GM12878 (cell line): ENCODE results near the gene ACACA. TPM values are rescaled to one million over a fixed set of nuclear protein-coding genes. Genes with fewer than 3 reads are reported as not detected.

Source experiments
- ATAC-seq: fragments of 200-7000 bp; cut with Tn5 transposase; 3 replicates; pipeline ENCODE4 v1.9.1; 2020; ENCODE audit warnings: mild to moderate bottlenecking, moderate library complexity
- BruUV-seq: library from RNA; stranded (reverse); fragments of 400-500 nt; replicated peaks from 2 replicates; lab custom pipeline; 2021; lab: Mats Ljungman, UMichigan
- CTCF ChIA-PET: fragments of 300-600 bp; sonication (Branson Sonifier 250); formaldehyde crosslinking; extraction: SDS; loops from one replicate; lab custom pipeline; 2021; ENCODE audit warnings: inconsistent platforms; lab: Yijun Ruan, JAX
- POLR2A ChIA-PET: fragments of 350-600 bp; formaldehyde crosslinking; extraction: SDS; loops from one replicate; lab custom pipeline; 2021; ENCODE audit warnings: inconsistent platforms; lab: Charles Lee
- RAD21 ChIA-PET: fragments of 300-600 bp; sonication (Branson Sonifier 250); formaldehyde crosslinking; loops from one replicate; lab custom pipeline; 2023; ENCODE audit warnings: antibody characterized with exemption; ENCODE audit not compliant: unreplicated experiment; lab: Charles Lee
- SMC1A ChIA-PET: fragments of 300-600 bp; sonication (Branson Sonifier 250); formaldehyde crosslinking; loops from one replicate; lab custom pipeline; 2023; ENCODE audit not compliant: unreplicated experiment, uncharacterized antibody; lab: Charles Lee
- DNase-seq: peaks from one replicate; pipeline ENCODE4 v3.0.0-alpha.2; 2011; ENCODE audit warnings: low read depth, low spot score
- FAIRE-seq: peaks from 3 replicates; lab custom pipeline; 2011; peaks lifted over from hg19 to GRCh38; lab: Jason Lieb, UNC
- H2AFZ ChIP-seq: 2 replicates; pipeline ENCODE4 v1.6.0; 2011; ENCODE audit warnings: low read depth, low read length, control low read depth; ENCODE audit not compliant: control insufficient read depth
- H3K27ac ChIP-seq: 2 replicates; pipeline ENCODE4 v1.5.1; 2011; ENCODE audit warnings: control low read depth; ENCODE audit not compliant: control insufficient read depth, insufficient read depth
- H3K27me3 ChIP-seq, 2 experiments: replicated peaks in 1 of 2; 2 replicates each; pipeline versions ENCODE4 v1.6.0 to v1.6.1; 2011; ENCODE audit warnings: low read length in 1 of 2; ENCODE audit not compliant: control insufficient read depth in 2 of 2, insufficient read depth in 2 of 2
- H3K36me3 ChIP-seq, 2 experiments: 2 replicates each; pipeline ENCODE4 v1.5.1; 2011; ENCODE audit warnings: low read length in 1 of 2; ENCODE audit not compliant: control insufficient read depth in 2 of 2, insufficient read depth in 2 of 2
- H3K4me1 ChIP-seq: 2 replicates; pipeline ENCODE4 v1.6.1; 2011; ENCODE audit warnings: mild to moderate bottlenecking, low read length, moderate library complexity, mixed read lengths; ENCODE audit not compliant: control insufficient read depth, insufficient read depth
- H3K4me2 ChIP-seq: 2 replicates; pipeline ENCODE4 v1.6.0; 2011; ENCODE audit warnings: control low read depth; ENCODE audit not compliant: control insufficient read depth, insufficient read depth
- H3K4me3 ChIP-seq: fragments of 200-600 bp; sonication (generic); 2 replicates; pipeline ENCODE4 v1.5.1; 2016
- H3K79me2 ChIP-seq: 2 replicates; pipeline ENCODE4 v1.6.0; 2011; ENCODE audit warnings: low read length; ENCODE audit not compliant: control insufficient read depth, insufficient read depth
- H3K9ac ChIP-seq: 2 replicates; pipeline ENCODE4 v1.8.0; 2011; ENCODE audit warnings: low read length, control low read depth, mixed read lengths; ENCODE audit not compliant: control insufficient read depth, insufficient read depth
- H3K9me3 ChIP-seq: replicated peaks from 3 replicates; pipeline ENCODE4 v1.5.1; 2011; ENCODE audit warnings: mild to moderate bottlenecking, low read length; ENCODE audit not compliant: control insufficient read depth, insufficient read depth
- H4K20me1 ChIP-seq: 2 replicates; pipeline ENCODE4 v1.6.0; 2011; ENCODE audit not compliant: control insufficient read depth, insufficient read depth
- ASH2L ChIP-seq: fragments of 300-600, 200-600 bp; sonication (generic); IDR thresholded peaks from 2 replicates; pipeline ENCODE4 v1.6.1; 2017; ENCODE audit warnings: low read depth, mild to moderate bottlenecking, borderline replicate concordance
- BCL11A ChIP-seq: IDR thresholded peaks from 2 replicates; pipeline ENCODE4 v1.6.1; 2011; ENCODE audit warnings: low read depth, low read length
- BMI1 ChIP-seq: fragments of 450-650 bp; IDR thresholded peaks from 2 replicates; pipeline ENCODE4 v1.6.1; 2016; ENCODE audit warnings: mild to moderate bottlenecking, moderate library complexity, borderline replicate concordance
- CEBPZ ChIP-seq: fragments of 150-350 bp; IDR thresholded peaks from 2 replicates; pipeline ENCODE4 v1.6.1; 2016; ENCODE audit warnings: low read depth, low read length
- CREB1 ChIP-seq: IDR thresholded peaks from 2 replicates; pipeline ENCODE4 v1.6.1; 2012; ENCODE audit warnings: low read depth, mild to moderate bottlenecking, inconsistent platforms
- HCFC1 ChIP-seq: fragments of 150-350 bp; IDR thresholded peaks from 2 replicates; pipeline ENCODE4 v1.6.1; 2014; ENCODE audit warnings: low read length
- IKZF2 ChIP-seq, 2 experiments: fragments of 450-650 bp; IDR thresholded peaks; 2 replicates each; pipeline ENCODE4 v1.6.1; 2017; ENCODE audit warnings: mild to moderate bottlenecking in 2 of 2, moderate library complexity in 2 of 2
- JUNB ChIP-seq: IDR thresholded peaks from 2 replicates; pipeline ENCODE4 v1.6.1; 2016; ENCODE audit warnings: antibody characterized with exemption, mild to moderate bottlenecking
- LARP7 ChIP-seq: fragments of 450-650 bp; IDR thresholded peaks from 2 replicates; pipeline ENCODE4 v1.6.1; 2017; ENCODE audit warnings: mild to moderate bottlenecking
- MEF2B ChIP-seq: fragments of 450-650 bp; IDR thresholded peaks from 2 replicates; pipeline ENCODE4 v1.6.1; 2018; ENCODE audit warnings: mild to moderate bottlenecking, moderate library complexity; ENCODE audit not compliant: partially characterized antibody, poor library complexity, severe bottlenecking
- MYC ChIP-seq: IDR thresholded peaks from 2 replicates; pipeline ENCODE4 v1.6.1; 2011; ENCODE audit warnings: mild to moderate bottlenecking, low read length, moderate library complexity, inconsistent platforms; ENCODE audit not compliant: insufficient read depth, insufficient replicate concordance, insufficient read length, severe bottlenecking
- POLR2A ChIP-seq: IDR thresholded peaks from 2 replicates; pipeline ENCODE4 v1.6.1; 2011; ENCODE audit warnings: low read depth, mild to moderate bottlenecking, low read length
- SMAD5 ChIP-seq: IDR thresholded peaks from 2 replicates; pipeline ENCODE4 v1.6.1; 2016; ENCODE audit warnings: antibody characterized with exemption, low read depth
- SRF ChIP-seq, 2 experiments: IDR thresholded peaks; 2 replicates each; pipeline ENCODE4 v1.6.1; 2011; ENCODE audit warnings: low read depth in 2 of 2, low read length in 2 of 2, mild to moderate bottlenecking in 1 of 2, moderate library complexity in 1 of 2
- TBL1XR1 ChIP-seq: IDR thresholded peaks from 2 replicates; pipeline ENCODE4 v1.6.1; 2012; ENCODE audit warnings: low read depth, low read length, improper control_type of control experiment
- TCF12 ChIP-seq: IDR thresholded peaks from 2 replicates; pipeline ENCODE4 v1.6.1; 2011; ENCODE audit warnings: low read depth, mild to moderate bottlenecking, low read length
- ZBTB40 ChIP-seq: fragments of 450-650 bp; IDR thresholded peaks from 2 replicates; pipeline ENCODE4 v1.6.1; 2016; ENCODE audit warnings: mild to moderate bottlenecking, moderate library complexity, borderline replicate concordance
- ZNF622 ChIP-seq: fragments of 450-650 bp; IDR thresholded peaks from 2 replicates; pipeline ENCODE4 v1.6.1; 2017; ENCODE audit warnings: mild to moderate bottlenecking, inconsistent platforms
- WGBS: methylation state at CpG from one replicate; pipeline ENCODE4 v1.1.6; 2016; ENCODE audit warnings: low lambda C conversion rate; ENCODE audit not compliant: insufficient replicate concordance, insufficient coverage; ENCODE audit errors: missing lambda C conversion rate; 5-methylcytosine and 5-hydroxymethylcytosine counted together
- in situ Hi-C: fragments of 300-500 bp; cut with MboI; formaldehyde crosslinking; loops from 9 replicates; pipeline ENCODE4 v1.14.3; 2018; ENCODE audit warnings: mixed read lengths
- intact Hi-C: fragments of 100-400 bp; cut with micrococcal nuclease; formaldehyde crosslinking; loops from one replicate; pipeline ENCODE4 v1.14.2; 2022; ENCODE audit not compliant: unreplicated experiment
- polyA plus RNA-seq, 11 experiments: library from polyadenylated mRNA; depleted of rRNA in 4 of 11; unstranded in 6 of 11; stranded (reverse) in 5 of 11; fragments of >200 nt; fragmentation: Nextera tagmentation in 4 of 11; fragmentation: Illumina TruSeq in 1 of 11; extraction: Ambion mirVana in 4 of 11; extraction: Trizol in 1 of 11; gene quantifications; 1 replicate in 1 of 11; 2 replicates in 10 of 11; pipeline versions ENCODE4 v1.2.1 to v1.2.3, GENCODE V29; 2011 to 2016; ENCODE audit warnings: inconsistent platforms in 2 of 11, missing spikeins in 2 of 11, low read depth in 1 of 11
- total RNA-seq, 4 experiments: library from RNA; depleted of rRNA in 3 of 4; stranded (reverse); fragments of >200 nt in 3 of 4; fragmentation: Illumina TruSeq in 1 of 4; extraction: Trizol in 1 of 4; gene quantifications; 2 replicates each; pipeline versions ENCODE4 v1.2.1 to v1.2.3, GENCODE V29; 2013 to 2021

The ACACA gene
- total and polyA plus RNA-seq, 10 of the 15 experiments (the other 5 are each of a cell fraction or from before 2014, with no cell fraction given): 12.9 to 74.2 (median 32.0) TPM

DNA sequence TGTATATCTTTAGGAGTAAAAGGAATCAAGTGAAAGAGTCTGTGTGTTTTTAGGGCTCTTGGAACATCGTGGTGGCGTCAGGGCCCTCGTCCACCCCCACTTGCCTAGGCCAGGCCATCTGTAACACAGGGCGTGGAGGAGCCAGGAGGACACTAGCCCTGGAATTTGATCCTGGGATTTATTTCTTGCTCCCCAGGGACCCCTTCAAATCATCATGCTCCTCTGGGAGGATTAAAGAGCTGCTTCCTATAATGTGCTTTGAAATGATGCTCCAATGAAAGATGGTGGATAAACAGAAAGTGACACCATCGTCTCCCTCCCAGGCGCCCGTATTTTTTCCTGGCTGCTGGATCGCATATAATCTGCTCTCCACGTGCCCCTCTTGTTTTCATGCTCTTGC lies 344.6 kb downstream of the ACACA start:
- ChIA-PET POLR2A (no interaction called here), CTCF (no interaction called here), SMC1A (no interaction called here), RAD21 (no interaction called here)
- in situ Hi-C loops (loop anchor here (25.0 kb wide), 1 partner anchor 450 kb away; the partner anchor contains the start of gene MRM1), intact Hi-C loops (no loop called here)
- Histone ChIP-seq H2AFZ (no peak overlapping the region), H3K4me3 (no peak overlapping the region), H4K20me1 (no peaks in the 10 kb centered on the region), H3K9me3 (no peaks in the 10 kb centered on the region), H3K4me1 (no peaks in the 10 kb centered on the region), H3K79me2 (no peaks in the 10 kb centered on the region), H3K27me3 (no peaks in the 10 kb centered on the region), H3K4me2 (no peak overlapping the region), H3K27ac (no peak overlapping the region), H3K36me3 (no peaks in the 10 kb centered on the region), H3K9ac (no peak overlapping the region)
- DNase-seq (no peak), FAIRE-seq (no peak), ATAC-seq (no peak)
- TF ChIP-seq TBL1XR1: no peak
- no peak for TF ChIP-seq IKZF2 (IDR thresholded peaks at IDR 0.05)
- no peak for TF ChIP-seq CREB1
- TF ChIP-seq ASH2L: no peak
- no peak for TF ChIP-seq TCF12
- no peak for TF ChIP-seq BMI1
- TF ChIP-seq LARP7: no peak
- no peak for TF ChIP-seq CEBPZ
- TF ChIP-seq HCFC1: no peak
- TF ChIP-seq POLR2A: no peak
- TF ChIP-seq BCL11A: no peak
- no peak for TF ChIP-seq SMAD5
- TF ChIP-seq JUNB: no peak
- no peak for TF ChIP-seq ZNF622
- TF ChIP-seq MEF2B: no peak
- no peak for TF ChIP-seq ZBTB40
- no peak for TF ChIP-seq SRF (IDR thresholded peaks at IDR 0.05; ENCODE audit: low read depth in 2 of 2, low read length in 2 of 2)
- TF ChIP-seq MYC: no peak
- 68% methylated on average over 9 of the region's 9 CpGs for WGBS
- no TSS peak for BruUV-seq
